Activated CD4-positive, alpha-beta T cell treated with anti-CD3 and anti-CD28 coated beads for 36 hours (primary cell): ENCODE data around the gene CAMTA1. TPM values are rescaled to one million over a fixed set of nuclear protein-coding genes. Genes with fewer than 3 reads are reported as not detected.
A peak's percentile ranks its signal among the peaks of the same experiment; 100 is the strongest.

Source experiments
- ATAC-seq: fragments of 200-7000 bp; cut with Tn5 transposase; one replicate; pipeline ENCODE4 v1.10.0; 2021; ENCODE audit warnings: mild to moderate bottlenecking, moderate library complexity
- CTCF ChIA-PET: fragments of 350-600 bp; sonication (Branson Sonifier 250); formaldehyde crosslinking; loops from one replicate; lab custom pipeline; 2021; ENCODE audit warnings: antibody characterized with exemption; lab: Charles Lee
- POLR2A ChIA-PET: fragments of 350-600 bp; sonication (Branson Sonifier 250); formaldehyde crosslinking; loops from one replicate; lab custom pipeline; 2021; ENCODE audit warnings: antibody characterized with exemption, inconsistent platforms; lab: Charles Lee
- DNase-seq: peaks from one replicate; pipeline ENCODE4 v3.0.0-alpha.2; 2020
- H3K27ac Mint-ChIP-seq: one replicate; pipeline ENCODE4 v1.8.0; 2021; ENCODE audit warnings: mixed read lengths
- H3K27me3 Mint-ChIP-seq: one replicate; pipeline ENCODE4 v1.8.0; 2021; ENCODE audit warnings: mixed read lengths
- H3K36me3 Mint-ChIP-seq: one replicate; pipeline ENCODE4 v1.8.0; 2021; ENCODE audit warnings: low read depth, mixed read lengths
- H3K4me1 Mint-ChIP-seq: one replicate; pipeline ENCODE4 v1.8.0; 2021; ENCODE audit warnings: mixed read lengths
- H3K4me3 Mint-ChIP-seq: one replicate; pipeline ENCODE4 v1.8.0; 2021; ENCODE audit warnings: mild to moderate bottlenecking, moderate library complexity, mixed read lengths
- H3K9me3 Mint-ChIP-seq: one replicate; pipeline ENCODE4 v1.8.0; 2021; ENCODE audit warnings: low read depth, mixed read lengths
- intact Hi-C, 2 experiments: fragments of 100-400 bp; cut with DNase I in 1 of 2; cut with micrococcal nuclease in 1 of 2; formaldehyde crosslinking; loops; one replicate each; pipeline versions ENCODE4 v1.14.2 to v1.15.1; 2022 to 2024; cut with DNase I, micrococcal nuclease
- total RNA-seq, 2 experiments: library from RNA; stranded (reverse); gene quantifications; one replicate each; pipeline ENCODE4 v1.2.3, GENCODE V29; 2021

CAMTA1 gene
- total RNA-seq, 2 experiments from 2014 or later, result 62.3 to 76.7 TPM

GRCh38 chr1:7540816-7541215 lies 755.6 kb downstream of the CAMTA1 start:
- no peaks in the 10 kb centered on the region for H3K4me1 Mint-ChIP-seq
- H3K27ac Mint-ChIP-seq, result no peak overlapping the region
- peaks cover 9% of the 10 kb centered on the region for H3K27me3 Mint-ChIP-seq
- H3K36me3 Mint-ChIP-seq, result no peaks in the 10 kb centered on the region
- POLR2A ChIA-PET, result no interaction called here
- CTCF ChIA-PET, result interaction anchor here (0.8 kb wide), 1 partner anchor 607 kb away, joined by 3 read pairs; no protein-coding TSS in a partner anchor
- DNase-seq (no peak), ATAC-seq (no peak)
- H3K4me3 Mint-ChIP-seq, result no peak overlapping the region
- intact Hi-C loops, result no loop called here
- H3K9me3 Mint-ChIP-seq, result no peaks in the 10 kb centered on the region

- ChIA-PET POLR2A (no interaction called here), CTCF (no interaction called here)
- Mint-ChIP-seq H3K4me1 (no peaks in the 10 kb centered on the region), H3K27ac (no peak overlapping the region), H3K27me3 (peaks cover 9% of the 10 kb centered on the region), H3K4me3 (no peak overlapping the region), H3K36me3 (no peaks in the 10 kb centered on the region), H3K9me3 (no peaks in the 10 kb centered on the region)
- DNase-seq (no peak), ATAC-seq (no peak)
- intact Hi-C loops, result no loop called here
Measured at GRCh38 chr1:7541629-7542028, 756.4 kb downstream of the CAMTA1 start.

GRCh38 chr1:7543718-7544090 lies 758.5 kb downstream of the CAMTA1 start:
- H3K9me3 Mint-ChIP-seq, result no peaks in the 10 kb centered on the region

GRCh38 chr1:7549277-7550161 lies 764.3 kb downstream of the CAMTA1 start:
- Mint-ChIP-seq H3K4me1 (peaks cover 20% of the 10 kb centered on the region), H3K27me3 (peaks cover 10% of the 10 kb centered on the region), H3K36me3 (no peaks in the 10 kb centered on the region), H3K4me3 (peak overlapping the region; percentile 53), H3K9me3 (no peaks in the 10 kb centered on the region), H3K27ac (peak overlapping the region; percentile 98)
- ATAC-seq (peak; percentile 88), DNase-seq (peak; percentile 74)
- ChIA-PET CTCF (interaction anchor here (1.0 to 1.1 kb wide), 3 partner anchors 10 to 507 kb away, joined by 3 read pairs; no protein-coding TSS in a partner anchor), POLR2A (interaction anchor here (1.2 kb wide), 1 partner anchor 222 kb away, joined by 3 read pairs; the partner anchor contains the start of gene VAMP3)
- intact Hi-C loops, result loop anchor here in 1 of 2 experiments (2.0 kb wide), 1 partner anchor 805 kb away; no protein-coding TSS in a partner anchor

More at GRCh38 chr1:7543718-7544090, 758.5 kb downstream of the CAMTA1 start:
- no peak overlapping the region for H3K27ac Mint-ChIP-seq
- H3K4me1 Mint-ChIP-seq, result no peaks in the 10 kb centered on the region
- intact Hi-C loops, result no loop called here
- ChIA-PET CTCF (interaction anchor here (1.2 kb wide), 1 partner anchor 10 kb away, joined by 3 read pairs; no protein-coding TSS in a partner anchor), POLR2A (interaction anchor here (0.6 kb wide), 1 partner anchor 59 kb away, joined by 3 read pairs; no protein-coding TSS in a partner anchor)
- H3K36me3 Mint-ChIP-seq, result no peaks in the 10 kb centered on the region
- no peak for ATAC-seq
- no peak overlapping the region for H3K4me3 Mint-ChIP-seq
- DNase-seq, result no peak
- H3K27me3 Mint-ChIP-seq, result peaks cover 9% of the 10 kb centered on the region

- H3K27ac Mint-ChIP-seq, result peak overlapping the region; percentile 98
- CTCF ChIA-PET, result interaction anchor here (1.0 to 1.1 kb wide), 3 partner anchors 9 to 508 kb away, joined by 3 read pairs; no protein-coding TSS in a partner anchor
- no peaks in the 10 kb centered on the region for H3K9me3 Mint-ChIP-seq
- H3K4me3 Mint-ChIP-seq, result no peak overlapping the region
- POLR2A ChIA-PET, result interaction anchor here (1.2 kb wide), 1 partner anchor 221 kb away, joined by 3 read pairs; the partner anchor contains the start of gene VAMP3
- no peak for ATAC-seq
- DNase-seq, result no peak
- intact Hi-C loops, result no loop called here
- no peaks in the 10 kb centered on the region for H3K36me3 Mint-ChIP-seq
- peaks cover 20% of the 10 kb centered on the region for H3K4me1 Mint-ChIP-seq
- H3K27me3 Mint-ChIP-seq, result peaks cover 7% of the 10 kb centered on the region
Measured at GRCh38 chr1:7550261-7550865, 765.1 kb downstream of the CAMTA1 start.

GRCh38 chr1:7550981-7551380 lies 765.7 kb downstream of the CAMTA1 start:
- Mint-ChIP-seq H3K4me1 (peaks cover 20% of the 10 kb centered on the region), H3K9me3 (no peaks in the 10 kb centered on the region), H3K27me3 (peaks cover 11% of the 10 kb centered on the region), H3K4me3 (no peak overlapping the region), H3K36me3 (no peaks in the 10 kb centered on the region), H3K27ac (peak overlapping the region; percentile 28)
- no peak for DNase-seq
- ChIA-PET POLR2A (no interaction called here), CTCF (interaction anchor here (0.7 kb wide), 2 partner anchors 13 to 143 kb away, joined by 3 read pairs; no protein-coding TSS in a partner anchor)
- intact Hi-C loops, result no loop called here
- no peak for ATAC-seq

GRCh38 chr1:7551442-7551841 lies 766.2 kb downstream of the CAMTA1 start:
- intact Hi-C loops, result no loop called here
- Mint-ChIP-seq H3K4me3 (no peak overlapping the region), H3K4me1 (peaks cover 20% of the 10 kb centered on the region), H3K27ac (peak overlapping the region; percentile 22), H3K36me3 (no peaks in the 10 kb centered on the region), H3K27me3 (peaks cover 11% of the 10 kb centered on the region), H3K9me3 (no peaks in the 10 kb centered on the region)
- ATAC-seq (no peak), DNase-seq (no peak)
- CTCF ChIA-PET, result interaction anchor here (0.7 kb wide), 2 partner anchors 14 to 142 kb away, joined by 3 read pairs; no protein-coding TSS in a partner anchor
- POLR2A ChIA-PET, result no interaction called here

GRCh38 chr1:7552402-7552801 lies 767.1 kb downstream of the CAMTA1 start:
- Mint-ChIP-seq H3K27me3 (peaks cover 11% of the 10 kb centered on the region), H3K36me3 (no peaks in the 10 kb centered on the region), H3K9me3 (no peaks in the 10 kb centered on the region), H3K4me3 (no peak overlapping the region), H3K27ac (no peak overlapping the region), H3K4me1 (peaks cover 20% of the 10 kb centered on the region)
- CTCF ChIA-PET, result no interaction called here
- DNase-seq (no peak), ATAC-seq (no peak)
- POLR2A ChIA-PET, result no interaction called here
- intact Hi-C loops, result no loop called here

- Mint-ChIP-seq H3K9me3 (no peaks in the 10 kb centered on the region), H3K4me1 (peaks cover 20% of the 10 kb centered on the region), H3K36me3 (no peaks in the 10 kb centered on the region), H3K27me3 (peaks cover 11% of the 10 kb centered on the region), H3K27ac (no peak overlapping the region), H3K4me3 (no peak overlapping the region)
- intact Hi-C loops, result no loop called here
- DNase-seq (peak; percentile 23), ATAC-seq (no peak)
- ChIA-PET POLR2A (no interaction called here), CTCF (interaction anchor here (0.5 to 1.0 kb wide), 3 partner anchors 9 to 82 kb away, joined by 3 read pairs; no protein-coding TSS in a partner anchor)
Measured at GRCh38 chr1:7553042-7553690, 767.9 kb downstream of the CAMTA1 start.

GRCh38 chr1:7554385-7555235 lies 769.4 kb downstream of the CAMTA1 start:
- ChIA-PET POLR2A (no interaction called here), CTCF (interaction anchor here (0.6 to 1.3 kb wide), 3 partner anchors 93 to 257 kb away, joined by 3 read pairs; no protein-coding TSS in a partner anchor)
- Mint-ChIP-seq H3K27ac (no peak overlapping the region), H3K36me3 (no peaks in the 10 kb centered on the region), H3K27me3 (peaks cover 11% of the 10 kb centered on the region), H3K4me1 (peaks cover 14% of the 10 kb centered on the region), H3K9me3 (no peaks in the 10 kb centered on the region), H3K4me3 (no peak overlapping the region)
- DNase-seq (no peak), ATAC-seq (no peak)
- intact Hi-C loops, result no loop called here
